Subcutaneous abdominal adipose tissue (tissue), 5 donors: ENCODE data around the gene PEDS1.
"Not testable (repeated sequence)": the region's sequence is repeated elsewhere in the genome, so short reads cannot be mapped to it uniquely, and the experiment has no call there.

ENCODE experiments used
- H3K27ac ChIP-seq: one replicate; pipeline ENCODE4 v1.7.0; 2013; ENCODE audit warnings: low read depth, mild to moderate bottlenecking, inconsistent platforms, low read length, moderate library complexity
- H3K27me3 ChIP-seq, 5 donors: one replicate each; pipeline ENCODE4 v1.7.0; 2013; ENCODE audit warnings: low read length in 5 of 5, inconsistent platforms in 1 of 5; ENCODE audit not compliant: control insufficient read depth in 5 of 5, insufficient read depth in 4 of 5
- H3K36me3 ChIP-seq, 5 donors: one replicate each; pipeline ENCODE4 v1.7.0; 2013; ENCODE audit warnings: low read length in 5 of 5; ENCODE audit not compliant: control insufficient read depth in 5 of 5, insufficient read depth in 5 of 5
- H3K4me1 ChIP-seq, 5 donors: one replicate each; pipeline ENCODE4 v1.7.0; 2013; ENCODE audit warnings: low read length in 5 of 5, mild to moderate bottlenecking in 3 of 5, moderate library complexity in 1 of 5; ENCODE audit not compliant: control insufficient read depth in 5 of 5, insufficient read depth in 5 of 5
- H3K4me3 ChIP-seq, 5 donors: one replicate each; pipeline ENCODE4 v1.7.0; 2013; ENCODE audit warnings: low read length in 5 of 5, low read depth in 1 of 5
- H3K9ac ChIP-seq, 5 donors: one replicate each; pipeline ENCODE4 v1.7.0; 2013; ENCODE audit warnings: low read length in 5 of 5, mild to moderate bottlenecking in 4 of 5, moderate library complexity in 3 of 5
- H3K9me3 ChIP-seq, 5 donors: one replicate each; pipeline ENCODE4 v1.7.0; 2013; ENCODE audit warnings: low read length in 5 of 5; ENCODE audit not compliant: control insufficient read depth in 5 of 5
- donor health status: healthy.
- donor health status: healthy.
- donor health status: healthy.
- donor health status: healthy.
- donor health status: healthy.

Gene PEDS1

DNA sequence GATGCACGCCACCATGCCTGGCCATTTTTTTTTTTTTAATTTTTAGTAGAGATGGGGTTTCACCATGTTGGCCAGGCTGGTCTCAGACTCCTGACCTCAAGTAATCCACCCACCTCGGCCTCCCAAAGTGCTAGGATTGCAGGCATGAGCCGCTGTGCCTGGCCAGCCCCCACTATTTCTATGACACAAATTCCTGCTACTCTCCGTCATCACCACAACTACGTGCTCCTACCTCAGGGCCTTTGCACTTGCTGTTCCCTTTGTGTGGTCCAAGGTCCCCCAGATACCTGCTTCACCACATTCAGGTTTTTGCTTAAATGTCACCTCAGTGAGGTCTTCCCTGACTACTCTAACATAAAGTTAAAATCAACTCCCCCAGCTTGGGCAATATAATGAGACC lies 31.9 kb upstream of the PEDS1 start:
- Histone ChIP-seq H3K4me1 (peaks cover 0 to 24% (median 0%) of the 10 kb centered on the region in 5 donors), H3K27me3 (no peaks in the 10 kb centered on the region), H3K27ac (no peak overlapping the region), H3K4me3 (no peak overlapping the region), H3K9ac (no peak overlapping the region), H3K36me3 (no peaks in the 10 kb centered on the region), H3K9me3 (no peaks in the 10 kb centered on the region)

DNA sequence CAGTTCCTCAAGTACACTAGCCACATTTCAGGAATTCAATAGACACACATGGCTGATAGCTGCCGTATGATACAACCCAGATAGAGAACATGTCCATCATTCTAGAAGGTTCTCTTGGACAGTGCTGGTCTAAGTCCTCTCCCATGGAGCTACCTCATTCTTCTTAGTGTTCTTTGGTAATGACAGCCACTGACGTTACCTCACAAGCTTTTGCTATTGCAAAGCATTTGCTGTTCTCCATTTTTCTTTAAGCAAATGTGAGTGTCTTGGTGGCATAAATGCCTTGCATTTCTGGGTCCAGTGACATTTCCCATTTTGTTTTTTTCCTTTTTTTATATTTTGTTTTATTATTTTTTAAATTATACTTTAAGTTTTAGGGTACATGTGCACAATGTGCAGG lies 28.8 kb upstream of the PEDS1 start:
- peaks cover 0 to 5% (median 0%) of the 10 kb centered on the region in 5 donors for H3K4me1 ChIP-seq
- H3K9me3 ChIP-seq, result no peaks in the 10 kb centered on the region
- no peaks in the 10 kb centered on the region for H3K27me3 ChIP-seq
- no peak overlapping the region for H3K9ac ChIP-seq
- H3K4me3 ChIP-seq, result no peak overlapping the region
- H3K27ac ChIP-seq, result no peak overlapping the region
- H3K36me3 ChIP-seq, result no peaks in the 10 kb centered on the region

DNA sequence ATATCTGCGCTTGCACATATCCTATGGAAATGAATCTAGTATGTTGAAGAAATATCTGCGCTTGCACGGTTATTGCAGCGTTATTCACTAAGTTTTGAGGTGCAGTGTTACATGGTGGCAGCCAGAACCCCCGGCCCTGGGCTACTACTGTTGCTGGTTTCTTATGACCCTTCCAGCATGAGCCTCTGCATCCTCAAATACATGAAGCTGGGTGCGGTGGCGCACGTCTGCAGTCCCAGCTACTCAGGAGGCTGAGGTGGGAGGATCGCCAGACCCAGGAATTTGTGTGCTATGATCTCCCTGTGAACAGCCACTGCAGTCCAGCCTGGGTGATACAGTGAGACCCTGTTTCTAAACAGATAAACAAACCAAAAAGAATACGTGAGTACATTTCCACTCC lies 27.8 kb upstream of the PEDS1 start:
- Histone ChIP-seq H3K27me3 (no peaks in the 10 kb centered on the region), H3K27ac (no peak overlapping the region), H3K9me3 (no peaks in the 10 kb centered on the region), H3K4me1 (no peaks in the 10 kb centered on the region), H3K9ac (no peak overlapping the region), H3K4me3 (no peak overlapping the region), H3K36me3 (no peaks in the 10 kb centered on the region)

DNA sequence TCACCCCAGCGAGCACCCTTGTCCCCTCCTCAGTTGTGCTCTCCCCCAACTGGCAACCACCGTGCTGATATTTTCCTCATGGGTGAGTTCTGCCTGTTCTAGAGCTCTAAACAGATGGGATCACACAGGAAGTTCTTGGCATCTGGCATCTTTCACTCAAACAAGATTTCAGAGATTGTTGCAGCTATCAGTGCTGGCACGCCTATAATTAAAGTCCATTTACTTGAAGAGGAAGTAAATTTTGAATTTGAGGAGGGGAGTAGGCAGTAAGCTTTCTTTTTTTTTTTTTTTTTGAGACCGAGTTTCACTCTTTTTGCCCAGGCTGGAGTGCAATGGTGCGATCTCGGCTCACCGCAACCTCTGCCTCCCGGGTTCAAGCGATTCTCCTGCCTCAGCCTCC lies 25.1 kb upstream of the PEDS1 start:
- H3K9ac ChIP-seq, H3K9me3 ChIP-seq, H3K36me3 ChIP-seq, H3K27me3 ChIP-seq, H3K27ac ChIP-seq, H3K4me3 ChIP-seq, H3K4me1 ChIP-seq: not testable (repeated sequence)

DNA sequence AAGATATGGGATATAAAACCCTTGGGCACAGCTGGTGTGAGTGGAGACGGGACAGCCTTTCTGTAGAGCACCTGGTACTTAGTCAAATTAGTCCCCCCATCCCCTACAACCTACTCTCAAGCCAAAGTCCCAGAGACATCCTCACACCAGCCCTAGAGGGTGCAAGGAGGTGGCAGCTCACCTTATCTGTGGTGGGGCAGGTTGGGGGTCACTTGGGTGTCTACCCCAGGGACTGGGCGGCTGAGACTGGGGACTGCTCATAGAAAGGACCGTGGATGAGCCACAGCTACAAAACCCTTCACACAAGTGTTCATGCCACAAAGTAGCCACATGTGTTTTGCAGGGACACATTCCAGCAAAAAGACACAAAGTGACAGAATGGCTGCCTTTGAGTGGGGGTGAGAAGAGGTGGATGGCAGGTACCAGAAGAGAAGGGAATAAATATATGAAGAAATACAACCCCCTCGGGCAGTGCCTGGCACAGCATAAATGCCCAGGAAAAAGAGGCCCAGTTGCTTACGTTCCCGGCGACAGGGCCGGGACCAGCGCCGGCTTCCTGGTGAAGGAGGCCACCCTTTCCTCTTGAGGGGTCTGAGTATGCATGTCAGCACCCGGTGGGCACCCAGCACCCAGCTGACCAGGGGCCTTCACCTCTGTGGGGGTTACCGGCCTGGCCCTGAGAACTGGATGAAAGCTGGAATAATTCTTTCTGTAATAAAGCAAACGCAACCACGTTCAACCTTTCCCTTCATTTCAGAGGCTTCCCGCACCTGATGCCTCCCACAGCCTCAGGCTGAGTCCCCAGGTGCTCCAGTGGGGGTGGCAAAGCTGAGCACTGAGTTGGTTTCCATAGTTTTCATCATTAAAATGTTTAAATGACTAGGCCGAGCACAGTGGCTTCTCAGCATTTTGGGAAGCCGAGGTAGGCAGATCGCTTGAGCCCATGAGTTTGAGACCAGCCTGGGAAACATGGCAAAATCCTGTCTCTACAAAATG lies 22.7 kb upstream of the PEDS1 start:
- Histone ChIP-seq H3K36me3 (no peaks in the 10 kb centered on the region), H3K27me3 (no peaks in the 10 kb centered on the region), H3K27ac (no peak overlapping the region), H3K9ac (no peak overlapping the region), H3K9me3 (no peaks in the 10 kb centered on the region), H3K4me1 (peaks cover 4 to 19% (median 16%) of the 10 kb centered on the region in 5 donors), H3K4me3 (no peak overlapping the region)

DNA sequence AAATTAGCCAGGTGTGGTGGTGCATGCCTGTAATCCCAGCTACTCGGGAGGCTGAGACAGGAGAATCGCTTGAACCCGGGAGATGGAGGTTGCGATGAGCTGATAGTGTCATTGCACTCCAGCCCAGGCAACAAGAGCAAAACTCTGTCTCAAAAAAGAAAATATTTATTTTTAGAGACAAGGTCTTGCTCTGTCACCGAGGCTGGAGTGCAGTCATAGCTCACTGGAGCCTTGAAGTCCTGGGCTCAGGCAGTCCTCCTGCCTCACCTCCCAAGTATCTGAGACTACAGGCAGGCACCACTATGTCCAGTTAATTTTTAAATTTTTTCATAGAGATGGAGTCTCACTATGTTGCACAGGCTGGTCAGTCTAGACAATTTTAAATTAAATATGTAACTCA lies 20.9 kb upstream of the PEDS1 start:
- Histone ChIP-seq H3K27ac (no peak overlapping the region), H3K9me3 (no peaks in the 10 kb centered on the region), H3K4me1 (peaks cover 4 to 22% (median 17%) of the 10 kb centered on the region in 5 donors), H3K4me3 (no peak overlapping the region), H3K9ac (no peak overlapping the region), H3K36me3 (no peaks in the 10 kb centered on the region), H3K27me3 (no peaks in the 10 kb centered on the region)

DNA sequence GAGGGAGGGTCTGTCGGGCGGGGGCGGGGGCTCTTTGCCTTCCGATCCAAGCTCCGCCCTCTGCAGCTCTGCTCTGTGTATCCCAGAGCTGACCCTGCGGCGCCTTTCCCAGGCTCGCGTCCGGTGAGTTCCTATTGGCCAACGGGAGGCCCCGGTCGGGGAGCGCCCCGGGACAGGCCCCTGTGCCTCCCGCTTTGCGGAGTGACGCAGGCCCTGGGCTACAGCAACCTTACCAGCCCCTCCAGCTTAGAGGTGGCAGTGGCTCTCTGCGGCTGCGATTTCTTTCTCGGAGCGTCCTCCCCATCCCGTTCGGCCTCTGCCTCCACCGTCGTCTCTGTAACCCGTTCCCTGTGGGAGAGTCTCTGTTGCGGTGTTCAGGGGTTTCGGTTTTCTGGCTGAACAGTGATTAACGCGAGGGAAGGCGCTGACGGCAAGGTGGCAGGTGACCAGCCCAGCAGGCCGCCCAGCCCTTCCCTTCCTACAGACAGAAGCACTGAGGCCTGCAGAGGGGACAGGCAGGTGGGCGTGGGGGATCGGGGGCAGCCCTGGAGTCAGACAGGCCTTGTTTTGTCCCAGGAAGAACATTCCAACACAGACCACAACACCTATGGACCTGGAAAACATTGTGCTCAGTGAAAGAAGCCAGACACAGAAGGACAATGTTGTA lies 19.0 kb upstream of the PEDS1 start:
- Histone ChIP-seq H3K4me1 (peaks cover 6 to 26% (median 21%) of the 10 kb centered on the region in 5 donors), H3K9ac (peak overlapping the region; percentile 68 to 89 (median 84)), H3K27me3 (no peaks in the 10 kb centered on the region)

DNA sequence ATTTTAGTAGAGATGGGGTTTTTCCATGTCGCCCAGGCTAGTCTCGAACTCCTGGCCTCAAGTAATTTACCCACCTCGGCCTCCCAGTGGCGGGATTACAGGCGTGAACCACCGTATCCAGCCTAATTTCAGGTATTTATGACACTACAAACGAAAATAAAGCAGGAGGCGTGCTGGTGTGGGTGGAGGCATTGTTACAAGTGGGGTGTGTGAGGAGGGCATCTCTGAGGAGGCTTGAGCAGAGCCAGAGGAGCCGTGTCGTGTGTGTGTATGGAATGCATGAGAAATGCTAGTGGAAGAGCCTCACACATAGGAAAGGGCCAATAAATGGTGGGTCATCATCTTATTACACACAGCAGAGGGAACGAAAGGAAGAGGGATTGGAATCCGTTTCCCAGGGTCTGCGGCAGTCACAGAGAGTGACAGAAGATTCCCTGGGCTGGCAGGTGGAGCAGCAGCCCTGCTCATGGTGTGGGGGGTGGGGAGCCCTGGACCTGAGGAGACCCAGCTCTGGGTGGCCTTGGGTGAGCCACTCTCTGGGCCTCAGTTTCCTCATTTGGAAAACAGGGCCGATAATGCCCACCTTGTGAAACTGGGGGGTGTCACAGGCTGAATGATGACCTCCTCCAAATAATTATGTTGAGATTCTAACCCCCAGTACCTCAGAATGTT lies 17.2 kb upstream of the PEDS1 start:
- Histone ChIP-seq H3K9me3 (no peaks in the 10 kb centered on the region), H3K4me3 (no peak overlapping the region), H3K27ac (peak overlapping the region; percentile 69), H3K27me3 (no peaks in the 10 kb centered on the region), H3K4me1 (peaks cover 6 to 35% (median 31%) of the 10 kb centered on the region in 5 donors), H3K36me3 (no peaks in the 10 kb centered on the region), H3K9ac (peak overlapping the region in 1 of 5 donors; percentile 37)

More for the DNA sequence above, 19.0 kb upstream of the PEDS1 start:
- H3K36me3 ChIP-seq, result no peaks in the 10 kb centered on the region
- peak overlapping the region; percentile 69 for H3K27ac ChIP-seq
- no peaks in the 10 kb centered on the region for H3K9me3 ChIP-seq
- H3K4me3 ChIP-seq, result peak overlapping the region; percentile 75 to 80 (median 78)

DNA sequence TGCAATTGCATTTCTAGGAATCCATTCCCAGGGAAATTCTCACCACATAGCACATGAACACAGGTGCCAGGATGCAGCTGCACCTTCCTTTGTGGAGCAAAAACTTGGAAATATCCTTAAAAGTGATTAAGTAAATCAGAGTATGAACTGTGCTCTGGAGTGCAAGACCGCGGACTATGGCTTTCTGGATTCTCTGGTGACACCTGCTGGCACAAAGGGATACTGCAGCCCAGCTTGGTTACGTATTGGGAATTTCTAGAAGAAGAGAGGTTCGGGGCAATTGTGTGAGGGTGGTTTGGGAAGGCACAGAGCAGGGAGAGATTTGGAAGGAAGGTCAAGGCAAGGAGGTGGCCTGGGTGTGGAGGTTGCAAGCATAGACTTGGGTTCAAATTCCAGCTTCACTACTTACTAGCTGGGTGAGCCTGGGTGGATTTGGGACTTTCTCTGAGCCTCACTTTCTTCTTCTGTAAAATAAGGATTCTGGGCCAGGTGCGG lies 15.9 kb upstream of the PEDS1 start:
- no peaks in the 10 kb centered on the region for H3K9me3 ChIP-seq
- no peaks in the 10 kb centered on the region for H3K27me3 ChIP-seq
- no peak overlapping the region for H3K9ac ChIP-seq
- H3K4me1 ChIP-seq, result peaks cover 9 to 39% (median 36%) of the 10 kb centered on the region in 5 donors
- no peak overlapping the region for H3K4me3 ChIP-seq
- no peaks in the 10 kb centered on the region for H3K36me3 ChIP-seq
- H3K27ac ChIP-seq, result no peak overlapping the region
